ENCODE data around the gene C11orf54. TPM values are rescaled to one million over a fixed set of nuclear protein-coding genes. Genes with fewer than 3 reads are reported as not detected.
A peak's percentile ranks its signal among the peaks of the same experiment; 100 is the strongest.

Gene C11orf54
- total RNA-seq, 1 donor from 2014 or later, result 50.0 TPM

DNA sequence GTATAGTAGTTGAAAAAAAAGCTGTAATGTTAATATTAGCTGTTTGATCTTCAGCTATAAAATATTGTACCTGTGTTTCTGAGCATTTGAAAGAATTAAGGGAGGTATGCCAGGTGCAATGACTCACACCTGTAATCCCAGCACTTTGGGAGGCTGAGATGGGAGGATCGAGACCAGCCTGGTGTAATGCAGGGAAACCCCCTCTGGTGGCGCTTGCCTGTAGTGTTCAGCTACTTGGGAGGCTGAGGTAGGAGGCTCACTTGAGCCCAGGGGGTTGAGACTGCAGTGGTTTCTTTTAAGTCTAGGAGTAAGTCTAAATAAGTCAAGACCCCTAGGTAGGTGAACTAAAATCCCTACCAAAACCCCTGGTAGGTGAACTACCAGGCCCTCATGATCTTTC, 37.2 kb upstream of the C11orf54 start:
- no peak overlapping the region for H3K27ac Mint-ChIP-seq
- DNase-seq (ENCODE audit: low spot score, unreplicated experiment), result no peak
- peaks cover 46% of the 10 kb centered on the region for H3K36me3 Mint-ChIP-seq (ENCODE audit: insufficient read depth)
- peaks cover 11% of the 10 kb centered on the region for H3K9me3 Mint-ChIP-seq (ENCODE audit: low read depth)
- H3K27me3 Mint-ChIP-seq, result no peaks in the 10 kb centered on the region
- no peak overlapping the region for H3K4me3 Mint-ChIP-seq (ENCODE audit: low read depth)
- H3K4me1 Mint-ChIP-seq (ENCODE audit: low read depth), result no peaks in the 10 kb centered on the region
- TF ChIP-seq, protein P1, sequence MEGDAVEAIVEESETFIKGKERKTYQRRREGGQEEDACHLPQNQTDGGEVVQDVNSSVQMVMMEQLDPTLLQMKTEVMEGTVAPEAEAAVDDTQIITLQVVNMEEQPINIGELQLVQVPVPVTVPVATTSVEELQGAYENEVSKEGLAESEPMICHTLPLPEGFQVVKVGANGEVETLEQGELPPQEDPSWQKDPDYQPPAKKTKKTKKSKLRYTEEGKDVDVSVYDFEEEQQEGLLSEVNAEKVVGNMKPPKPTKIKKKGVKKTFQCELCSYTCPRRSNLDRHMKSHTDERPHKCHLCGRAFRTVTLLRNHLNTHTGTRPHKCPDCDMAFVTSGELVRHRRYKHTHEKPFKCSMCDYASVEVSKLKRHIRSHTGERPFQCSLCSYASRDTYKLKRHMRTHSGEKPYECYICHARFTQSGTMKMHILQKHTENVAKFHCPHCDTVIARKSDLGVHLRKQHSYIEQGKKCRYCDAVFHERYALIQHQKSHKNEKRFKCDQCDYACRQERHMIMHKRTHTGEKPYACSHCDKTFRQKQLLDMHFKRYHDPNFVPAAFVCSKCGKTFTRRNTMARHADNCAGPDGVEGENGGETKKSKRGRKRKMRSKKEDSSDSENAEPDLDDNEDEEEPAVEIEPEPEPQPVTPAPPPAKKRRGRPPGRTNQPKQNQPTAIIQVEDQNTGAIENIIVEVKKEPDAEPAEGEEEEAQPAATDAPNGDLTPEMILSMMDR (IDR thresholded peaks at IDR 0.05; ENCODE audit: unreplicated experiment), result peak; percentile 14

GRCh38 chr11:93710239-93710638, 31.2 kb upstream of the C11orf54 start:
- H3K4me3 Mint-ChIP-seq (ENCODE audit: low read depth), result no peak overlapping the region
- TF ChIP-seq, protein P1 (IDR thresholded peaks at IDR 0.05; ENCODE audit: unreplicated experiment), result no peak
- DNase-seq (ENCODE audit: low spot score, unreplicated experiment), result no peak
- H3K27ac Mint-ChIP-seq, result no peak overlapping the region
- H3K9me3 Mint-ChIP-seq (ENCODE audit: low read depth), result peaks cover 31% of the 10 kb centered on the region
- peaks cover 1% of the 10 kb centered on the region for H3K4me1 Mint-ChIP-seq (ENCODE audit: low read depth)
- no peaks in the 10 kb centered on the region for H3K27me3 Mint-ChIP-seq
- H3K36me3 Mint-ChIP-seq (ENCODE audit: insufficient read depth), result peaks cover 64% of the 10 kb centered on the region

DNA sequence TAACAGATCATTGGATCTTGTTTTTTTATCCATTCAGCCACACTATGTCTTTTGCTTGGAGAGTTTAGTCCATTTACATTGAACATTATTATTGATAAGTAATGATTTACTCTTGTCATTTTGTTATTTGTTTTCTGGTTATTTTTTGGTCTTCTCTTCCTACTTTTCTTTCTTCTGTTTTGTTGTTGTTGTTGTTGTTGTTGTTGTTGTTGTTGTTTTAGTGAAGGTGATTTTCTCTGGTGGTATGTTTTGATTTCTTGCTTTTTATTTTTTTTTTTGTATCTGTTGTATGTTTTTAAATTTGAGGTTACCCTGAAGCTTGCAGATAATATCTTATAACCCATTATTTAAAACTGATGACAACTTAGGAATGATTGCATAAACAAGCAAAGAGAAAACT, 28.8 kb upstream of the C11orf54 start:
- H3K4me1 Mint-ChIP-seq (ENCODE audit: low read depth), result peaks cover 1% of the 10 kb centered on the region
- H3K4me3 Mint-ChIP-seq (ENCODE audit: low read depth), result no peak overlapping the region
- H3K27ac Mint-ChIP-seq, result peak overlapping the region; percentile 9
- H3K9me3 Mint-ChIP-seq (ENCODE audit: low read depth), result peaks cover 31% of the 10 kb centered on the region
- H3K27me3 Mint-ChIP-seq, result no peaks in the 10 kb centered on the region
- TF ChIP-seq, protein P1 (IDR thresholded peaks at IDR 0.05; ENCODE audit: unreplicated experiment), result no peak
- H3K36me3 Mint-ChIP-seq (ENCODE audit: insufficient read depth), result peaks cover 53% of the 10 kb centered on the region
- no peak for DNase-seq (ENCODE audit: low spot score, unreplicated experiment)

DNA sequence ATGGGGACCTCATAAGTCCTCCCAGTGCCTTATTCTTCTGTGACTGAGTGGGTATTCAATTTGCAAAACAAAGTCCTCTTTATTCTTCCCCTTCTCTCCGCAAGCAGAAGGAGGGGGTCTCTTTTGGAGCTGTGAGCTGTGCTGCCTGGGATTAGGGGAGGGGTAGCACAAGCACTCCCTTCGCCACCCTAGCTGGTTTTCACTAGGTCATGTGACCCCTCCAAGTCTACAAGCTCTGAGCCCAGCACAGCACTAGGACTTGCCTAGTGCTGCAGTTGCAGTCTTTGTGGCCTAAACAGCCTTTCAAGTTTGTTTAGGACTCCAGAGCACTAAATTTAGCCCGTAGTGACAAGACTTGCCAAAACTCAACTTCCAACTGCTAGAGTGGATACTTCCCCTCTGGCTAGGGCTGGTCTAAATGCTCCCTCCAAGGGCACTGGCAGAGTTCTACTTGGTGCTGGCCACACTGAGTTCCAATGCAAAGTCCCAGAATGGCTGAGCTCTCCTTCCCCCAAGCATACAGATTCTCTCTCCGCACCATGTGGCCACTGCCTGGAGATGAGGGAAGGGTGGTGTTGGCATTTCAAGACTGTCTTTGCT, 25.6 kb upstream of the C11orf54 start:
- Mint-ChIP-seq H3K27me3 (no peaks in the 10 kb centered on the region), H3K9me3 (ENCODE audit: low read depth) (peaks cover 4% of the 10 kb centered on the region), H3K27ac (no peak overlapping the region), H3K36me3 (ENCODE audit: insufficient read depth) (peaks cover 27% of the 10 kb centered on the region), H3K4me3 (ENCODE audit: low read depth) (no peak overlapping the region), H3K4me1 (ENCODE audit: low read depth) (peaks cover 1% of the 10 kb centered on the region)
- no peak for DNase-seq (ENCODE audit: low spot score, unreplicated experiment)
- TF ChIP-seq, protein P1 (IDR thresholded peaks at IDR 0.05; ENCODE audit: unreplicated experiment), result no peak

- Mint-ChIP-seq H3K4me3 (ENCODE audit: low read depth) (no peak overlapping the region), H3K27me3 (no peaks in the 10 kb centered on the region), H3K27ac (no peak overlapping the region), H3K4me1 (ENCODE audit: low read depth) (peaks cover 1% of the 10 kb centered on the region), H3K9me3 (ENCODE audit: low read depth) (no peaks in the 10 kb centered on the region), H3K36me3 (ENCODE audit: insufficient read depth) (peaks cover 20% of the 10 kb centered on the region)
- TF ChIP-seq, protein P1 (IDR thresholded peaks at IDR 0.05; ENCODE audit: unreplicated experiment), result no peak
- no peak for DNase-seq (ENCODE audit: low spot score, unreplicated experiment)
Observed at GRCh38 chr11:93717501-93717900, 24.0 kb upstream of the C11orf54 start.
